GM19035 (cell line): Measurements from ENCODE around the gene KCNK15.
"Not testable (repeated sequence)": the region's sequence is repeated elsewhere in the genome, so short reads cannot be mapped to it uniquely, and the experiment has no call there.

Experiments
- ATAC-seq: cut with Tn5 transposase; IDR thresholded peaks from one replicate; pipeline ENCODE4 v1.9.1; 2021; ENCODE audit not compliant: unreplicated experiment

KCNK15 gene

GRCh38 chr20:44758247-44759101, 12.8 kb downstream of the KCNK15 start:
- no peak for ATAC-seq

- no peak for ATAC-seq
Measured at GRCh38 chr20:44759595-44759994, 13.9 kb downstream of the KCNK15 start.

GRCh38 chr20:44761423-44761822, 15.8 kb downstream of the KCNK15 start:
- ATAC-seq = no peak

GRCh38 chr20:44762466-44763140, 16.9 kb downstream of the KCNK15 start:
- ATAC-seq = no peak

- not testable (repeated sequence) for ATAC-seq
Measured at GRCh38 chr20:44763798-44764197, 18.1 kb downstream of the KCNK15 start.

GRCh38 chr20:44765091-44765490, 19.4 kb downstream of the KCNK15 start:
- no peak for ATAC-seq

- ATAC-seq = no peak
Measured at GRCh38 chr20:44765701-44766347, 20.2 kb downstream of the KCNK15 start.

- ATAC-seq = no peak
Measured at GRCh38 chr20:44768256-44768655, 22.6 kb downstream of the KCNK15 start.

- no peak for ATAC-seq
Measured at GRCh38 chr20:44768854-44769480, 23.3 kb downstream of the KCNK15 start.

- ATAC-seq = no peak
Measured at GRCh38 chr20:44769481-44769863, 23.8 kb downstream of the KCNK15 start.

- ATAC-seq = no peak
Measured at GRCh38 chr20:44770484-44771171, 25.0 kb downstream of the KCNK15 start.

- no peak for ATAC-seq
Measured at GRCh38 chr20:44771172-44771535, 25.5 kb downstream of the KCNK15 start.

GRCh38 chr20:44772636-44773035, 27.0 kb downstream of the KCNK15 start:
- no peak for ATAC-seq

GRCh38 chr20:44773070-44773829, 27.6 kb downstream of the KCNK15 start:
- no peak for ATAC-seq

GRCh38 chr20:44776980-44777379, 31.3 kb downstream of the KCNK15 start:
- ATAC-seq = no peak

- no peak for ATAC-seq
Measured at GRCh38 chr20:44780226-44780625, 34.6 kb downstream of the KCNK15 start.

GRCh38 chr20:44781118-44781517, 35.5 kb downstream of the KCNK15 start:
- ATAC-seq = no peak

- no peak for ATAC-seq
Measured at GRCh38 chr20:44781791-44782190, 36.1 kb downstream of the KCNK15 start.

- ATAC-seq = no peak
Measured at GRCh38 chr20:44784688-44785087, 39.0 kb downstream of the KCNK15 start.

- ATAC-seq = no peak
Measured at GRCh38 chr20:44785768-44786167, 40.1 kb downstream of the KCNK15 start.
